Subcutaneous adipose tissue (tissue), 4 donors: ENCODE measurements around the gene HEG1. TPM values are rescaled to one million over a fixed set of nuclear protein-coding genes. Genes with fewer than 3 reads are reported as not detected.

Experiments used
- total RNA-seq, 4 donors: library from RNA; depleted of rRNA; stranded (reverse); fragments of >200 nt; gene quantifications; one replicate each; pipeline ENCODE4 v1.1.0, GENCODE V29; 2016
- TF ChIP-seq, protein P1 (sequence below): fragments of 450-650 bp; IDR thresholded peaks from one replicate; pipeline ENCODE4 v1.5.1; 2016; ENCODE audit warnings: low read depth, mild to moderate bottlenecking, control low read depth, antibody characterized with exemption, moderate library complexity

Gene HEG1
- total RNA-seq, 4 donors from 2014 or later, result 26.7 to 72.5 (median 36.2) TPM

DNA sequence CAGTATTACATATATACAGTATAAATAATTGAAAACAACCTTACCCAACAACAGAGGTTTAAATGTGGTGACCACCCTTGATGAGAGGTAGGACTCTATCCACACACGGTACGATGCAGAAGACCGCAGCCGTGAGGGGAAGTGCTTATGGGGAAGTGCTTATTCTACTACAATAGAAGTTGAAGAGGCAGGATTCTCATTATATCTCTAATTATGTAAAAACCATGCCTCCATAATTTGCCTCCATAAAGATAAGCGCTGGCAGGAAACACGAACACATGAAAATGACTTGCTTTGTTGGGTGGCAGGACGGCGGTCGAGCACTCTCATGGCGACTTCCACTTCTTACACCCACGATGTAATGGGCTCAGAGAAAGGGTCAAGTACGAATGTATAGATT is 114.0 kb downstream of the HEG1 start:
- TF ChIP-seq, protein P1, sequence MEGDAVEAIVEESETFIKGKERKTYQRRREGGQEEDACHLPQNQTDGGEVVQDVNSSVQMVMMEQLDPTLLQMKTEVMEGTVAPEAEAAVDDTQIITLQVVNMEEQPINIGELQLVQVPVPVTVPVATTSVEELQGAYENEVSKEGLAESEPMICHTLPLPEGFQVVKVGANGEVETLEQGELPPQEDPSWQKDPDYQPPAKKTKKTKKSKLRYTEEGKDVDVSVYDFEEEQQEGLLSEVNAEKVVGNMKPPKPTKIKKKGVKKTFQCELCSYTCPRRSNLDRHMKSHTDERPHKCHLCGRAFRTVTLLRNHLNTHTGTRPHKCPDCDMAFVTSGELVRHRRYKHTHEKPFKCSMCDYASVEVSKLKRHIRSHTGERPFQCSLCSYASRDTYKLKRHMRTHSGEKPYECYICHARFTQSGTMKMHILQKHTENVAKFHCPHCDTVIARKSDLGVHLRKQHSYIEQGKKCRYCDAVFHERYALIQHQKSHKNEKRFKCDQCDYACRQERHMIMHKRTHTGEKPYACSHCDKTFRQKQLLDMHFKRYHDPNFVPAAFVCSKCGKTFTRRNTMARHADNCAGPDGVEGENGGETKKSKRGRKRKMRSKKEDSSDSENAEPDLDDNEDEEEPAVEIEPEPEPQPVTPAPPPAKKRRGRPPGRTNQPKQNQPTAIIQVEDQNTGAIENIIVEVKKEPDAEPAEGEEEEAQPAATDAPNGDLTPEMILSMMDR, result no peak

DNA sequence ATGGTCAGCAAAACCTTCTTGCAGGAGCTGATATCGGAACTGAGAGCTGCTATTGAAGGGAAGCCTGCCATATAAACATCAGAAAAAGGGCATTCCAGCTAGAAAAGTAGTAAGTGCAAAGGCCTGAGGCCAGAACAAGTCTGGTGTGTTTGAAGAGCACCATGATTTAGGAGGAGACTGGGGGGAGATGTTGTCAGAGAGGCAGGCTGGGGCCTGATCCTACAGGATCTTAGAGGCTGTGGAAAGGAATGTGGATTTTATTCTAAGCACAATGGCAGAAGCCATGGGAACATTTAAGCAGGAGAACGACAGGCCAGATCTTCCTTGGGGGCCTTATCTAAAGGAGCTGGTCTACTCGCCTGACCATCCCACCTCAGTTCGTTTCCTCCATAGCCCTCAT is 116.1 kb downstream of the HEG1 start:
- TF ChIP-seq, protein P1, result no peak

DNA sequence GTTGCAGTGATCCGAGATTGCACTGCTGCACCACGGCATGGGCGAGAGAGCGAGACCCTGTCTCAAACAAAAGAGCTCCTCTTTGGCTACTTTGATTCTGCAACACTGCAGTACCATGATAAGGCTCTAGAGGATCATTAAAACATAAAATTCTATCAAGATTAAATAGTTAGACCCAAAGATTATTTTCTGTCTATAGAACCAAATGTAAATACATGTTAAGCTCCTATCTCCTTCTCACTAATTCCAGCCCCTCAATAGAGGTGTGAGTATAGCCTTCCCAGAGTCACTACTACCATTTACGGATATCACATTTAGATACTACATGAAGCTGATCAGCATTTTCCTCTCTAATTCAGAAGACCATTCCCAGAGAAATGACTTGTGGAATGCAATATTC is 116.9 kb downstream of the HEG1 start:
- TF ChIP-seq, protein P1, result no peak

DNA sequence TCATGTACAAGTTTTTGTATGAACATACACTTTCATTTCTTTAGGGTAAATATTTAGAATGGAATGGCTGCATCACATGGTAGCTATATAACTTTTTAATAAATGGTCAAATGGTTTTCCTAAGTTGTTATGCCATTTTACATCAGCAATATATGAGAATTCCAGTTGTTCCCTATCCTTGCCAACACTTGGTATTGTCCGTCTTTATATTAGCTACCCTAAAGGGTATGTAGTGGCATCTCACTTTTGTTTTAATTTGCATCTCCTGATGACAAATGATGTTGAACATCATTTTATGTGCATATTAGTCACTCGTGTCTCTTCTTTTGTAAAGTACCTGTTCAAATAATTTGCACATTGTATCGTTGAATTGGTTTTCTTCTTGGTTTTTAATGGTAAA is 118.7 kb downstream of the HEG1 start:
- TF ChIP-seq, protein P1, result no peak

DNA sequence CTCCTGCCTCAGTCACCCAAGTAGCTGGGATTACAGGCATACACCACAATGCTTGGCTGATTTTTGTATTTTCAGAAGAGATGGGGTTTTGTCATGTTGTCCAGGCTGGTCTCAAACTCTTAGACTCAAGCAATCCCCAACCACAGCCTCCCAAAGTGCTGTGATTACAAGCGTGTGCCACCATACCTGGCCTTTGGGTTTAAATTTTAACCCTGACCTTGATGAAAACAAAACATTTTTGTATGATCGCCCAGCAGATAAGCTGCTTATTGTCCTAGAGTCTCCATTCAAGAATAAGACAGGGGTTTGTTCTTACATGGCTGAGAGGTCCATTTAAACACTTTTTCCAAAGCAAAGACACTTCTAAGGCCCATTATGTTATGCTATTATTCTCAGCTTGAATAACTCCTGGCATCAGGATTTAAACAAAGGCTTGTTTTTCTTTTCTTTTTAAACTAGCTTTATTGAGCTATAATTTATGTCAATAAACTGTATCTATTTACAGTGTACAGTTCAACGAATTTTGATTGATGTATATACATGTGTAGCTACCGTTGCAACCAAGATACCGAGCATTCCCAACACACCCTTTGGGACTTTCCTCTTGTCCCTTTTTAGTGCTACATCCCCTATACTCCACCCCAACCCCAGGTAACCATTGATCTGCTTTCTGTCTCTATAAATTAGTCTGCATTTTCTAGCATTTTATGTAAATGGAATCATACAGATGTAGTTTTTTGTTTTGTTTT is 119.8 kb downstream of the HEG1 start:
- TF ChIP-seq, protein P1, result no peak

DNA sequence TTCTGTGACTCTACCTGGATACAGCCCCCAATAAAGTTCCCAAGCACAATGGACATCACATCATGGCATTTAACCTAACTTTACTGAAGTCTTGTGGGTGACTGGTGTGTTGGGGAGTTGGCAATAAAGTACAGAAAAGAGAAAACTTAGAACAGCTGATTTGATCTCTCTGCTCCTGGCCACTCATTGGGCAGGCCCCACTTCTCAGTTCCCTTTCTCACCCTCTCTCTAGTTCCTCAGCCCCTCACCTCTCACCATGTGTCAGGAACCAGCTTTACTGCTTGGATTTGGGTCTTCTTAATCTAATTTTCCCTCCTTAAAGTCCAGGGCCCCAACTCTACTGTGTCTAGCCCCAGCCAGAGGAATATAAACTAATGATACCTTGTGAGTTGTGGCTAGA is 120.5 kb downstream of the HEG1 start:
- TF ChIP-seq, protein P1, result no peak

DNA sequence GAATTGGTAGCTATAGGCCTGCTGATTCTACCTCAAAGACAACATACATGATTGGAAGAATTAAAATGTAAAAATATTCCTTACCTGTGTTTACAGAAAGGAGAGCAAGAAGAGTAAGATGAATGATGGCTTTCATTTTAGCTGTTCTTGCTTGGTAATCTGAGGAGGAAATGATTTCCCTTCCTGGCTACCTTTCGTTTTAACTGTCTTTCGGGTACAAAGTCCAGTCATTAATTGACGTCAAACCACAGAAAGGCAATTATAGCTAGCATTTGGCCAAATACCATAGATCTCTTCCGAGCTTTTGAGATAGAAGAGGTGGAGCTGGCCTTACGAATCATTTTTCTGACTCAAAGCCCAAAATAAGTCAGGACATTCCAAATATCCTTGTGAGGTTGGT is 121.2 kb downstream of the HEG1 start, which contains the start of gene MUC13:
MUC13 (minus strand) TSS at position 175 of the 400 bp plus-strand sequence; CDS start at position 136, 39 bp downstream.
- TF ChIP-seq, protein P1, result no peak
